HEK293T (cell line): Measurements from ENCODE around the gene ARHGDIB.

ENCODE experiments used
- ARNT ChIP-seq: fragments of 450-650 bp; IDR thresholded peaks from 2 replicates; pipeline ENCODE4 v1.6.1; 2017; ENCODE audit warnings: mild to moderate bottlenecking
- BHLHE40 ChIP-seq: fragments of 450-650 bp; IDR thresholded peaks from 2 replicates; pipeline ENCODE4 v1.6.1; 2016; ENCODE audit warnings: mild to moderate bottlenecking, moderate library complexity, borderline replicate concordance
- CTBP1 ChIP-seq: fragments of 450-650 bp; IDR thresholded peaks from 2 replicates; pipeline ENCODE4 v1.6.1; 2016; ENCODE audit warnings: borderline replicate concordance
- ELF4 ChIP-seq: fragments of 450-650 bp; IDR thresholded peaks from 2 replicates; pipeline ENCODE4 v1.6.1; 2017; ENCODE audit warnings: antibody characterized with exemption
- FOXA1 ChIP-seq: fragments of 450-650 bp; IDR thresholded peaks from 2 replicates; pipeline ENCODE4 v1.6.1; 2016; ENCODE audit warnings: mild to moderate bottlenecking
- FOXK2 ChIP-seq: fragments of 450-650 bp; IDR thresholded peaks from 2 replicates; pipeline ENCODE4 v1.6.1; 2016; ENCODE audit warnings: mild to moderate bottlenecking
- HDGF ChIP-seq: fragments of 450-650 bp; IDR thresholded peaks from 2 replicates; pipeline ENCODE4 v1.6.1; 2017; ENCODE audit warnings: antibody characterized with exemption, borderline replicate concordance
- L3MBTL2 ChIP-seq: fragments of 450-650 bp; conservative IDR thresholded peaks from 2 replicates; pipeline ENCODE4 v1.6.1; 2016; ENCODE audit warnings: mild to moderate bottlenecking
- NFRKB ChIP-seq: fragments of 450-650 bp; IDR thresholded peaks from 2 replicates; pipeline ENCODE4 v1.6.1; 2016; ENCODE audit warnings: mild to moderate bottlenecking, moderate library complexity
- SP1 ChIP-seq: fragments of 450-650 bp; IDR thresholded peaks from 2 replicates; pipeline ENCODE4 v1.6.1; 2017
- SUZ12 ChIP-seq: fragments of 450-650 bp; IDR thresholded peaks from 2 replicates; pipeline ENCODE4 v1.6.1; 2016; ENCODE audit warnings: mild to moderate bottlenecking
- ZNF384 ChIP-seq: fragments of 450-650 bp; IDR thresholded peaks from 2 replicates; pipeline ENCODE4 v1.6.1; 2016
- TF ChIP-seq, protein P1 (sequence below): fragments of 450-650 bp; IDR thresholded peaks from 2 replicates; pipeline ENCODE4 v1.6.1; 2016

DNA sequence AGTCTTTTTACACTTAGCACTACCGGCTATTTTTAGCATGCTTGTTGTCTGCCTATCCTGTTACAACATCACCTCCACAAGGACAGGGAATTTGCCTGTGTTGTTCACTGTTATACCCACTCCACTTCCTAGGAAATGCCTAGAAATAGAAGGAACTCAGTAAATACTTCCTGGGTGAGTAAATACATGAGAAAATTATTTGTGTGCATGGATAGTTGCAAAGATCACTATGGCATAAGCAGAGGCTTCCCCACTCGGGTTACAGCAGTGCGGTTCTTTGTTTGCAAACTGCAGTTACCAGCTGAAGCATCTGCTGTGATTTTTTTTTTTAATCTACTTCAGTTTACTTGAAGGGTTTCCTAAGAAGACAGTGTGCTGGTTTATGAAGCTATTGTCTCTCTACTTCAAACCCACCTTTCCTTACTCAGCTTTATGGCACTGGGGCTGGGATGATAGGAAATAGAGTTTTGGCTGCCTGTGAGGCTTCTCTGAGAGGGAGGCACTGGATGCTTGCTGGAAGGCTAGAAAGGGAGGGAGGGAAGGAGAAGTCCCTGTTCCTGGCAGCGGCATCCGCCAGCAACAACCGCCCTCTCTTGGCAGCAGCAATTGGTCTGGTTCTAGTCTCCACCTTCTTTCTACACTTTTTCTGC, 40.5 kb upstream of the ARHGDIB start:
- TF ChIP-seq SP1: no peak
- no peak for TF ChIP-seq FOXA1
- no peak for TF ChIP-seq ARNT
- no peak for TF ChIP-seq FOXK2
- TF ChIP-seq HDGF: no peak
- TF ChIP-seq ELF4: no peak
- no peak for TF ChIP-seq L3MBTL2
- TF ChIP-seq NFRKB: no peak
- TF ChIP-seq SUZ12: no peak
- no peak for TF ChIP-seq ZNF384
- no peak for TF ChIP-seq CTBP1
- TF ChIP-seq BHLHE40: no peak
- TF ChIP-seq, protein P1, sequence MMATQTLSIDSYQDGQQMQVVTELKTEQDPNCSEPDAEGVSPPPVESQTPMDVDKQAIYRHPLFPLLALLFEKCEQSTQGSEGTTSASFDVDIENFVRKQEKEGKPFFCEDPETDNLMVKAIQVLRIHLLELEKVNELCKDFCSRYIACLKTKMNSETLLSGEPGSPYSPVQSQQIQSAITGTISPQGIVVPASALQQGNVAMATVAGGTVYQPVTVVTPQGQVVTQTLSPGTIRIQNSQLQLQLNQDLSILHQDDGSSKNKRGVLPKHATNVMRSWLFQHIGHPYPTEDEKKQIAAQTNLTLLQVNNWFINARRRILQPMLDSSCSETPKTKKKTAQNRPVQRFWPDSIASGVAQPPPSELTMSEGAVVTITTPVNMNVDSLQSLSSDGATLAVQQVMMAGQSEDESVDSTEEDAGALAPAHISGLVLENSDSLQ: no peak
